HCT116 (cell line): ENCODE measurements around the gene ADM2. TPM values are rescaled to one million over a fixed set of nuclear protein-coding genes. Genes with fewer than 3 reads are reported as not detected.

Experiments
- ATAC-seq: fragments of 200-7000 bp; cut with Tn5 transposase; 2 replicates; pipeline ENCODE4 v1.9.1; 2020; ENCODE audit warnings: mild to moderate bottlenecking, moderate library complexity
- BruUV-seq: library from RNA; stranded (reverse); fragments of 400-500 nt; replicated peaks from 2 replicates; lab custom pipeline; 2021; lab: Mats Ljungman, UMichigan
- CTCF ChIA-PET: fragments of 300-600 bp; sonication (Branson Sonifier 250); formaldehyde crosslinking; loops from one replicate; lab custom pipeline; 2021; ENCODE audit warnings: antibody characterized with exemption; lab: Charles Lee
- POLR2A ChIA-PET: fragments of 300-600, 350-600 bp; sonication (Branson Sonifier 250); formaldehyde crosslinking; loops from one replicate; lab custom pipeline; 2021; ENCODE audit warnings: antibody characterized with exemption; lab: Charles Lee
- RAD21 ChIA-PET, 2 experiments: fragments of 300-600 bp; sonication (Branson Sonifier 250); formaldehyde crosslinking; loops; one replicate each; lab custom pipeline; 2023; ENCODE audit warnings: low total read pairs in 2 of 2; ENCODE audit not compliant: uncharacterized antibody in 2 of 2, unreplicated experiment in 2 of 2, low non-redundant PET in 1 of 2; lab: Charles Lee
- DNase-seq: peaks from one replicate; pipeline ENCODE4 v3.0.0-alpha.2; 2010; ENCODE audit warnings: low read depth, low spot score
- H2AFZ ChIP-seq: fragments of 200-600 bp; shearing (Covaris generic), sonication (generic); 2 replicates; pipeline ENCODE4 v1.6.1; 2017; ENCODE audit warnings: low read depth, mixed run types, mixed read lengths, antibody characterized with exemption, low read length; ENCODE audit not compliant: poor library complexity, severe bottlenecking
- H3K27ac ChIP-seq: 2 replicates; pipeline ENCODE4 v1.5.1; 2012; ENCODE audit warnings: low read depth, low read length
- H3K27me3 ChIP-seq: fragments of 200-600 bp; sonication (generic); 2 replicates; pipeline ENCODE4 v1.6.1; 2016; ENCODE audit warnings: mixed run types, low read length, mixed read lengths; ENCODE audit not compliant: insufficient read depth
- H3K36me3 ChIP-seq, 2 experiments: fragments of 200-500 bp in 1 of 2; fragments of 200-600 bp in 1 of 2; sonication (Bioruptor generic) in 1 of 2; sonication (generic) in 1 of 2; 2 replicates each; pipeline versions ENCODE4 v1.5.1 to v1.6.1; 2014 to 2016; ENCODE audit warnings: low read length in 2 of 2, inconsistent platforms in 1 of 2, mixed read lengths in 1 of 2, mixed run types in 1 of 2; ENCODE audit not compliant: insufficient read depth in 2 of 2, control insufficient read depth in 1 of 2
- H3K4me1 ChIP-seq, 2 experiments: fragments of 200-600 bp in 1 of 2; sonication (generic) in 1 of 2; 2 replicates each; pipeline versions ENCODE4 v1.5.1 to v1.6.1; 2012 to 2017; ENCODE audit warnings: low read length in 2 of 2, inconsistent platforms in 1 of 2, mild to moderate bottlenecking in 1 of 2, mixed read lengths in 1 of 2, mixed run types in 1 of 2, moderate library complexity in 1 of 2; ENCODE audit not compliant: insufficient read depth in 2 of 2, control insufficient read depth in 1 of 2
- H3K4me2 ChIP-seq: fragments of 200-600 bp; sonication (generic); 2 replicates; pipeline ENCODE4 v1.6.1; 2017; ENCODE audit warnings: mixed run types, low read length, mixed read lengths
- H3K4me3 ChIP-seq, 2 experiments: fragments of 200-600 bp in 1 of 2; sonication (generic) in 1 of 2; replicated peaks in 1 of 2; 2 replicates each; pipeline ENCODE4 v1.5.1; 2011 to 2016; ENCODE audit warnings: low read length in 2 of 2, control low read depth in 1 of 2, low read depth in 1 of 2, mild to moderate bottlenecking in 1 of 2, mixed read lengths in 1 of 2, mixed run types in 1 of 2
- H3K79me2 ChIP-seq: fragments of 200-600 bp; sonication (generic); 2 replicates; pipeline ENCODE4 v1.6.1; 2017; ENCODE audit warnings: mild to moderate bottlenecking, mixed run types, low read length, moderate library complexity, mixed read lengths; ENCODE audit not compliant: insufficient read depth
- H3K9ac ChIP-seq: fragments of 200-600 bp; sonication (generic); 2 replicates; pipeline ENCODE4 v1.6.1; 2016; ENCODE audit warnings: low read length, mixed read lengths
- H3K9me2 ChIP-seq: fragments of 200-600 bp; sonication (generic), shearing (Covaris generic); 2 replicates; pipeline ENCODE4 v1.6.1; 2017; ENCODE audit warnings: mixed run types, mild to moderate bottlenecking, moderate library complexity; ENCODE audit not compliant: insufficient read depth
- H3K9me3 ChIP-seq, 2 experiments: fragments of 200-500 bp in 1 of 2; fragments of 200-600 bp in 1 of 2; sonication (Bioruptor generic) in 1 of 2; sonication (generic) in 1 of 2; 2 replicates each; pipeline ENCODE4 v1.6.1; 2014 to 2017; ENCODE audit warnings: low read length in 2 of 2, mixed read lengths in 2 of 2, inconsistent platforms in 1 of 2, low read depth in 1 of 2, mild to moderate bottlenecking in 1 of 2, mixed run types in 1 of 2, moderate library complexity in 1 of 2; ENCODE audit not compliant: control insufficient read depth in 1 of 2, insufficient read depth in 1 of 2
- H4K20me1 ChIP-seq: fragments of 200-600 bp; sonication (generic), shearing (Covaris generic); 2 replicates; pipeline ENCODE4 v1.6.1; 2017; ENCODE audit warnings: mixed run types, mild to moderate bottlenecking, moderate library complexity; ENCODE audit not compliant: insufficient read depth
- CBX3 ChIP-seq: IDR thresholded peaks from 2 replicates; pipeline ENCODE4 v1.6.1; 2012; ENCODE audit warnings: low read depth
- CEBPB ChIP-seq: IDR thresholded peaks from 2 replicates; pipeline ENCODE4 v1.6.1; 2012; ENCODE audit warnings: low read depth
- EGR1 ChIP-seq: IDR thresholded peaks from 2 replicates; pipeline ENCODE4 v1.6.1; 2012; ENCODE audit warnings: low read depth
- EZH2phosphoT487 ChIP-seq: fragments of 200-600 bp; IDR thresholded peaks from 2 replicates; pipeline ENCODE4 v1.6.1; 2018; ENCODE audit warnings: antibody characterized with exemption, borderline replicate concordance
- POLR2AphosphoS5 ChIP-seq: IDR thresholded peaks from 2 replicates; pipeline ENCODE4 v1.6.1; 2011; ENCODE audit warnings: mild to moderate bottlenecking, low read depth, low read length, moderate library complexity
- SIN3A ChIP-seq: IDR thresholded peaks from 2 replicates; pipeline ENCODE4 v1.6.1; 2012; ENCODE audit warnings: low read depth
- SP1 ChIP-seq: IDR thresholded peaks from 2 replicates; pipeline ENCODE4 v1.6.1; 2012; ENCODE audit warnings: low read depth
- SRF ChIP-seq: IDR thresholded peaks from 2 replicates; pipeline ENCODE4 v1.6.1; 2012; ENCODE audit warnings: low read depth
- TCF7L2 ChIP-seq: IDR thresholded peaks from 2 replicates; pipeline ENCODE4 v1.7.0; 2011; ENCODE audit warnings: borderline replicate concordance, inconsistent platforms; ENCODE audit not compliant: insufficient read depth, insufficient read length; ENCODE audit errors: extremely low read depth
- ZFX ChIP-seq: fragments of 450-650 bp; IDR thresholded peaks from 2 replicates; pipeline ENCODE4 v1.6.1; 2017
- ZNF274 ChIP-seq: fragments of 200-500 bp; sonication (Bioruptor generic); IDR thresholded peaks from 2 replicates; pipeline ENCODE4 v1.6.1; 2014; ENCODE audit warnings: mild to moderate bottlenecking, low read depth, low read length, inconsistent platforms
- intact Hi-C: fragments of 100-400 bp; cut with micrococcal nuclease; formaldehyde crosslinking; loops from 2 replicates; pipeline ENCODE4 v1.10.0; 2022
- total RNA-seq: library from RNA; stranded (reverse); gene quantifications from one replicate; pipeline ENCODE4 v1.2.1, GENCODE V29; 2021; ENCODE audit not compliant: unreplicated experiment
- TF ChIP-seq, protein P1 (sequence below): IDR thresholded peaks from 2 replicates; pipeline ENCODE4 v1.6.1; 2012
- TF ChIP-seq, protein P2 (sequence below): IDR thresholded peaks from 2 replicates; pipeline ENCODE4 v1.6.1; 2012

The ADM2 gene
- total RNA-seq, 1 experiment from 2014 or later, result 12.8 TPM

DNA sequence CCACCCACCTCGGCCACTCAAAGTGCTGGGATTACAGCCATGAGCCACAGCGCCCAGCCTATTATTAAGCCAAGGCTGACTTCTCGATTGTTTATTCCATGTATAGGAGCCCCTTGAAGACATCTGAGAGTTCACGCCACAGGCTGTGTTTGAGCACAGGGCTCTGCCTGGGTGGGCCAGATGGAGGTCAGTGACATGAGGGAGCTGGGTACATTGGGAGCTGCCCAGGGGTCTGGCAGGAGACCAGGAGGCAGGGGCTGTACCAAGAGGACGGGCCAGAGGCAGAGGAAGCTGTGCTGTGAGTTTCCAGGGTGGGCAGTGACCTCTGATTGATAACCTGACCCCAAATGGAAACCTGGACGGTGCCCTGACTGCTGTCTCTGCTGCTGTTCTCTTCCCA lies 20.8 kb downstream of the ADM2 start:
- Histone ChIP-seq H3K27ac (no peak overlapping the region), H4K20me1 (no peaks in the 10 kb centered on the region), H3K36me3 (0 out of 4 replicates have a peak, but pooled peaks cover 0 to 8% of the 10 kb centered on the region in 2 experiments), H3K4me3 (no peak overlapping the region), H3K9ac (no peak overlapping the region), H3K9me2 (no peaks in the 10 kb centered on the region), H2AFZ (no peak overlapping the region), H3K9me3 (no peaks in the 10 kb centered on the region), H3K79me2 (peaks cover 14% of the 10 kb centered on the region), H3K4me1 (peaks cover 4 to 16% of the 10 kb centered on the region in 2 experiments; a peak in 3 of 4 replicates), H3K4me2 (no peak overlapping the region), H3K27me3 (no peaks in the 10 kb centered on the region)
- RAD21 ChIA-PET, result no interaction called here
- TF ChIP-seq SP1 (no peak), SIN3A (no peak), SRF (no peak), EGR1 (no peak), POLR2AphosphoS5 (no peak), CBX3 (no peak), ZNF274 (no peak), TCF7L2 (no peak), CEBPB (no peak), ZFX (no peak), EZH2phosphoT487 (no peak)
- TF ChIP-seq, protein P1, sequence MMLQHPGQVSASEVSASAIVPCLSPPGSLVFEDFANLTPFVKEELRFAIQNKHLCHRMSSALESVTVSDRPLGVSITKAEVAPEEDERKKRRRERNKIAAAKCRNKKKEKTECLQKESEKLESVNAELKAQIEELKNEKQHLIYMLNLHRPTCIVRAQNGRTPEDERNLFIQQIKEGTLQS, result no peak
- TF ChIP-seq, protein P2, sequence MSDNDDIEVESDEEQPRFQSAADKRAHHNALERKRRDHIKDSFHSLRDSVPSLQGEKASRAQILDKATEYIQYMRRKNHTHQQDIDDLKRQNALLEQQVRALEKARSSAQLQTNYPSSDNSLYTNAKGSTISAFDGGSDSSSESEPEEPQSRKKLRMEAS, result no peak
- ATAC-seq (no peak), DNase-seq (no peak)
- BruUV-seq, result no TSS peak
- CTCF ChIA-PET, result no interaction called here
- POLR2A ChIA-PET, result no interaction called here
- intact Hi-C loops, result no loop called here
